H9 (cell line): Measurements from ENCODE around the gene NPAS3. TPM values are rescaled to one million over a fixed set of nuclear protein-coding genes. Genes with fewer than 3 reads are reported as not detected.

Source experiments
- DNase-seq: peaks from one replicate; pipeline ENCODE4 v3.0.0-alpha.2; 2017
- H2AFZ ChIP-seq: one replicate; pipeline ENCODE4 v1.6.1; 2013; ENCODE audit warnings: mild to moderate bottlenecking, low read length, control low read depth, moderate library complexity
- H2AK5ac ChIP-seq: 2 replicates; pipeline ENCODE4 v1.6.1; 2013; ENCODE audit warnings: low read length, control low read depth, mixed read lengths; ENCODE audit not compliant: insufficient read length
- H2BK120ac ChIP-seq: one replicate; pipeline ENCODE4 v1.6.1; 2013; ENCODE audit warnings: low read depth, mild to moderate bottlenecking, low read length, control low read depth, inconsistent platforms; ENCODE audit not compliant: poor library complexity, severe bottlenecking
- H2BK12ac ChIP-seq: 2 replicates; pipeline ENCODE4 v1.6.1; 2013; ENCODE audit warnings: low read length, control low read depth, mixed read lengths, low read depth; ENCODE audit not compliant: insufficient read length
- H2BK15ac ChIP-seq: 2 replicates; pipeline ENCODE4 v1.6.1; 2013; ENCODE audit warnings: low read depth, low read length, control low read depth
- H2BK20ac ChIP-seq: one replicate; pipeline ENCODE4 v1.6.1; 2013; ENCODE audit warnings: low read depth, mild to moderate bottlenecking, low read length, control low read depth, inconsistent platforms; ENCODE audit not compliant: poor library complexity, severe bottlenecking
- H2BK5ac ChIP-seq: 2 replicates; pipeline ENCODE4 v1.6.1; 2013; ENCODE audit warnings: low read length, control low read depth, mixed read lengths; ENCODE audit not compliant: insufficient read length
- H3K14ac ChIP-seq: 2 replicates; pipeline ENCODE4 v1.6.1; 2013; ENCODE audit warnings: low read length, control low read depth; ENCODE audit not compliant: insufficient read depth
- H3K18ac ChIP-seq: 2 replicates; pipeline ENCODE4 v1.6.1; 2013; ENCODE audit warnings: low read depth, mild to moderate bottlenecking, mixed read lengths, low read length, control low read depth; ENCODE audit not compliant: insufficient read length
- H3K23ac ChIP-seq: 2 replicates; pipeline ENCODE4 v1.6.1; 2013; ENCODE audit warnings: low read length, control low read depth, mixed read lengths, low read depth; ENCODE audit not compliant: insufficient read length
- H3K23me2 ChIP-seq: 2 replicates; pipeline ENCODE4 v1.6.1; 2013; ENCODE audit warnings: low read depth, mild to moderate bottlenecking, mixed read lengths, low read length, control low read depth; ENCODE audit not compliant: insufficient read length, poor library complexity, severe bottlenecking
- H3K27ac ChIP-seq: 2 replicates; pipeline ENCODE4 v1.5.1; 2013; ENCODE audit warnings: low read length, control low read depth, mixed read lengths, low read depth; ENCODE audit not compliant: insufficient read length
- H3K27me3 ChIP-seq: 2 replicates; pipeline ENCODE4 v1.6.1; 2013; ENCODE audit warnings: low read length, control low read depth, inconsistent platforms; ENCODE audit not compliant: insufficient read depth
- H3K4ac ChIP-seq: 2 replicates; pipeline ENCODE4 v1.6.1; 2013; ENCODE audit warnings: low read depth, mild to moderate bottlenecking, control low read depth, inconsistent platforms, low read length, moderate library complexity
- H3K4me1 ChIP-seq: 2 replicates; pipeline ENCODE4 v1.6.1; 2013; ENCODE audit warnings: low read length, control low read depth, inconsistent platforms; ENCODE audit not compliant: insufficient read depth
- H3K4me2 ChIP-seq: 2 replicates; pipeline ENCODE4 v1.6.1; 2013; ENCODE audit warnings: low read length, control low read depth, mixed read lengths; ENCODE audit not compliant: insufficient read length, insufficient read depth
- H3K56ac ChIP-seq: 2 replicates; pipeline ENCODE4 v1.6.1; 2013; ENCODE audit warnings: low read depth, mild to moderate bottlenecking, mixed read lengths, low read length, control low read depth; ENCODE audit not compliant: insufficient read length
- H3K79me1 ChIP-seq: 2 replicates; pipeline ENCODE4 v1.6.1; 2013; ENCODE audit warnings: low read depth, mild to moderate bottlenecking, moderate library complexity, low read length, control low read depth, inconsistent platforms; ENCODE audit not compliant: insufficient read depth, poor library complexity, severe bottlenecking
- H3K79me2 ChIP-seq: 2 replicates; pipeline ENCODE4 v1.6.1; 2013; ENCODE audit warnings: low read length, control low read depth, inconsistent platforms; ENCODE audit not compliant: insufficient read depth
- H3K9ac ChIP-seq: 2 replicates; pipeline ENCODE4 v1.6.1; 2013; ENCODE audit warnings: low read length, control low read depth, mixed read lengths; ENCODE audit not compliant: insufficient read length; ENCODE audit errors: extremely low read depth
- H3K9me3 ChIP-seq: one replicate; pipeline ENCODE4 v1.6.1; 2013; ENCODE audit warnings: low read depth, low read length, inconsistent platforms; ENCODE audit not compliant: control insufficient read depth
- H3T11ph ChIP-seq: one replicate; pipeline ENCODE4 v1.6.1; 2013; ENCODE audit warnings: mild to moderate bottlenecking, low read length, control low read depth, inconsistent platforms
- H4K20me1 ChIP-seq: one replicate; pipeline ENCODE4 v1.6.1; 2013; ENCODE audit not compliant: control insufficient read depth, insufficient read length, insufficient read depth
- H4K5ac ChIP-seq: 2 replicates; pipeline ENCODE4 v1.6.1; 2013; ENCODE audit warnings: low read depth, mild to moderate bottlenecking, mixed read lengths, low read length, control low read depth; ENCODE audit not compliant: insufficient read length
- H4K8ac ChIP-seq: replicated peaks from 2 replicates; pipeline ENCODE4 v1.6.1; 2013; ENCODE audit warnings: low read length, control low read depth, mixed read lengths, low read depth; ENCODE audit not compliant: insufficient read length
- H4K91ac ChIP-seq: 2 replicates; pipeline ENCODE4 v1.6.1; 2013; ENCODE audit warnings: low read depth, mild to moderate bottlenecking, moderate library complexity, mixed read lengths, low read length, control low read depth; ENCODE audit not compliant: insufficient read length
- H3K27ac Mint-ChIP-seq, 3 experiments: 2 replicates in 2 of 3; 3 replicates in 1 of 3; pipeline ENCODE4 v1.8.0; 2020 to 2021; ENCODE audit warnings: mixed read lengths in 3 of 3, mild to moderate bottlenecking in 1 of 3, moderate library complexity in 1 of 3
- H3K27me3 Mint-ChIP-seq: 2 replicates; pipeline ENCODE4 v1.8.0; 2021; ENCODE audit warnings: low read depth, mild to moderate bottlenecking, moderate library complexity, mixed read lengths
- H3K36me3 Mint-ChIP-seq, 3 experiments: 2 replicates in 2 of 3; 3 replicates in 1 of 3; pipeline ENCODE4 v1.8.0; 2020 to 2021; ENCODE audit warnings: low read depth in 3 of 3, mixed read lengths in 3 of 3; ENCODE audit not compliant: insufficient read depth in 1 of 3
- H3K4me1 Mint-ChIP-seq, 2 experiments: 2 replicates each; pipeline ENCODE4 v1.8.0; 2020; ENCODE audit warnings: mixed read lengths in 2 of 2
- H3K4me3 Mint-ChIP-seq, 2 experiments: 2 replicates in 1 of 2; 3 replicates in 1 of 2; pipeline ENCODE4 v1.8.0; 2020 to 2021; ENCODE audit warnings: mild to moderate bottlenecking in 2 of 2, mixed read lengths in 2 of 2, moderate library complexity in 1 of 2
- H3K9me3 Mint-ChIP-seq, 2 experiments: 2 replicates in 1 of 2; 3 replicates in 1 of 2; pipeline ENCODE4 v1.8.0; 2020; ENCODE audit warnings: mild to moderate bottlenecking in 2 of 2, mixed read lengths in 2 of 2, moderate library complexity in 1 of 2
- WGBS: extraction: QIAGEN DNeasy Blood & Tissue Kit; methylation state at CpG from one replicate; pipeline ENCODE4 v1.1.7; 2013; ENCODE audit warnings: missing lambda C conversion rate, low lambda C conversion rate, mixed read lengths; ENCODE audit not compliant: insufficient read length; ENCODE audit errors: extremely low coverage; 5-methylcytosine and 5-hydroxymethylcytosine counted together
- total RNA-seq: library from RNA; stranded (reverse); gene quantifications from 2 replicates; pipeline ENCODE4 v1.2.1, GENCODE V29; 2021
- TF ChIP-seq, protein P1 (sequence below): fragments of 200-600 bp; sonication (generic); conservative IDR thresholded peaks from 3 replicates; pipeline ENCODE4 v1.8.0; 2021; ENCODE audit warnings: antibody characterized with exemption, mild to moderate bottlenecking

The NPAS3 gene
- total RNA-seq, 1 experiment from 2014 or later = 0.17 TPM

DNA sequence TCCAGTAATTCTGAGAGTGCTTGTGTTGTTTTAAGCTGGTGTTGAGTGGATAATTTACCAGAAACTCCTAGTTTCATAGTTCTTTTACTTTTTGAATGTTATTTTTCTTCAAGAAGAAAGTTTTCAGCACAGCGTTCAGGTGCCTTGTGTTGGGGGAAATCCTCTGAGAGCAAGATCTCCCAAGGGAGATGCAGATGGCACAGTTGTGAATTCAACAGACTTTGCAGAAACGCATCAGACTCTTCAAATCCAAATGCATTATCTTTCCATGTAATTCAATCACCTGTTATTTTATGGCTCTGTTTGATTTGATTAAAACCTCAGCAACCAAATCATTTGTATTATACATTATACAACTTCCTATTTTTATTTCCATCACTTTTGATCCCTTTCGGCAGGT is 572.3 kb downstream of the NPAS3 start:
- Histone ChIP-seq H3K79me2 (no peaks in the 10 kb centered on the region), H2AK5ac (no peak overlapping the region), H3K23ac (no peak overlapping the region), H3K9ac (no peak overlapping the region), H2BK20ac (no peak overlapping the region), H2BK120ac (no peak overlapping the region), H4K91ac (no peak overlapping the region), H3K4me1 (no peaks in the 10 kb centered on the region), H2BK5ac (no peak overlapping the region), H2BK15ac (no peak overlapping the region), H3K9me3 (no peaks in the 10 kb centered on the region), H3K23me2 (no peaks in the 10 kb centered on the region), H4K5ac (no peak overlapping the region), H3K4ac (no peak overlapping the region), H3K18ac (no peak overlapping the region), H3K79me1 (no peaks in the 10 kb centered on the region), H3T11ph (no peak overlapping the region), H3K14ac (no peak overlapping the region), H4K8ac (no peak overlapping the region), H2BK12ac (no peak overlapping the region), H2AFZ (no peak overlapping the region), H3K56ac (no peak overlapping the region), H3K27ac (no peak overlapping the region), H3K27me3 (no peaks in the 10 kb centered on the region), H4K20me1 (no peaks in the 10 kb centered on the region), H3K4me2 (no peak overlapping the region)
- TF ChIP-seq, protein P1, sequence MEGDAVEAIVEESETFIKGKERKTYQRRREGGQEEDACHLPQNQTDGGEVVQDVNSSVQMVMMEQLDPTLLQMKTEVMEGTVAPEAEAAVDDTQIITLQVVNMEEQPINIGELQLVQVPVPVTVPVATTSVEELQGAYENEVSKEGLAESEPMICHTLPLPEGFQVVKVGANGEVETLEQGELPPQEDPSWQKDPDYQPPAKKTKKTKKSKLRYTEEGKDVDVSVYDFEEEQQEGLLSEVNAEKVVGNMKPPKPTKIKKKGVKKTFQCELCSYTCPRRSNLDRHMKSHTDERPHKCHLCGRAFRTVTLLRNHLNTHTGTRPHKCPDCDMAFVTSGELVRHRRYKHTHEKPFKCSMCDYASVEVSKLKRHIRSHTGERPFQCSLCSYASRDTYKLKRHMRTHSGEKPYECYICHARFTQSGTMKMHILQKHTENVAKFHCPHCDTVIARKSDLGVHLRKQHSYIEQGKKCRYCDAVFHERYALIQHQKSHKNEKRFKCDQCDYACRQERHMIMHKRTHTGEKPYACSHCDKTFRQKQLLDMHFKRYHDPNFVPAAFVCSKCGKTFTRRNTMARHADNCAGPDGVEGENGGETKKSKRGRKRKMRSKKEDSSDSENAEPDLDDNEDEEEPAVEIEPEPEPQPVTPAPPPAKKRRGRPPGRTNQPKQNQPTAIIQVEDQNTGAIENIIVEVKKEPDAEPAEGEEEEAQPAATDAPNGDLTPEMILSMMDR = no peak
- no CpG with 5 or more reads among the region's 3 CpGs for whole genome bisulfite sequencing
- Mint-ChIP-seq H3K36me3 (no peaks in the 10 kb centered on the region), H3K4me1 (peaks cover 0 to 4% of the 10 kb centered on the region in 2 experiments; a peak in 1 of 4 replicates), H3K27me3 (no peaks in the 10 kb centered on the region), H3K4me3 (no peak overlapping the region), H3K9me3 (no peaks in the 10 kb centered on the region), H3K27ac (no peak overlapping the region)
- no peak for DNase-seq
